ENCODE results near the gene ACOXL. TPM values are rescaled to one million over a fixed set of nuclear protein-coding genes. Genes with fewer than 3 reads are reported as not detected.

The ACOXL gene
- total and polyA plus RNA-seq, 9 of the 15 experiments (the other 6 are each of a cell fraction or from before 2014, with no cell fraction given) = 0.31 to 0.56 TPM; not detected in 7

GRCh38 chr2:110852541-110853263 is 120.3 kb downstream of the ACOXL start (continued):
- TF ChIP-seq, protein P1, sequence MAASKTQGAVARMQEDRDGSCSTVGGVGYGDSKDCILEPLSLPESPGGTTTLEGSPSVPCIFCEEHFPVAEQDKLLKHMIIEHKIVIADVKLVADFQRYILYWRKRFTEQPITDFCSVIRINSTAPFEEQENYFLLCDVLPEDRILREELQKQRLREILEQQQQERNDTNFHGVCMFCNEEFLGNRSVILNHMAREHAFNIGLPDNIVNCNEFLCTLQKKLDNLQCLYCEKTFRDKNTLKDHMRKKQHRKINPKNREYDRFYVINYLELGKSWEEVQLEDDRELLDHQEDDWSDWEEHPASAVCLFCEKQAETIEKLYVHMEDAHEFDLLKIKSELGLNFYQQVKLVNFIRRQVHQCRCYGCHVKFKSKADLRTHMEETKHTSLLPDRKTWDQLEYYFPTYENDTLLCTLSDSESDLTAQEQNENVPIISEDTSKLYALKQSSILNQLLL (CRISPR knock-in tag; IDR thresholded peaks at IDR 0.05; ENCODE audit: borderline replicate concordance) = no peak
- no peak for TF ChIP-seq HDAC6 (IDR thresholded peaks at IDR 0.05; ENCODE audit: low read depth, low read length)
- TF ChIP-seq RFX1 (IDR thresholded peaks at IDR 0.05) = no peak
- TF ChIP-seq, protein P2, sequence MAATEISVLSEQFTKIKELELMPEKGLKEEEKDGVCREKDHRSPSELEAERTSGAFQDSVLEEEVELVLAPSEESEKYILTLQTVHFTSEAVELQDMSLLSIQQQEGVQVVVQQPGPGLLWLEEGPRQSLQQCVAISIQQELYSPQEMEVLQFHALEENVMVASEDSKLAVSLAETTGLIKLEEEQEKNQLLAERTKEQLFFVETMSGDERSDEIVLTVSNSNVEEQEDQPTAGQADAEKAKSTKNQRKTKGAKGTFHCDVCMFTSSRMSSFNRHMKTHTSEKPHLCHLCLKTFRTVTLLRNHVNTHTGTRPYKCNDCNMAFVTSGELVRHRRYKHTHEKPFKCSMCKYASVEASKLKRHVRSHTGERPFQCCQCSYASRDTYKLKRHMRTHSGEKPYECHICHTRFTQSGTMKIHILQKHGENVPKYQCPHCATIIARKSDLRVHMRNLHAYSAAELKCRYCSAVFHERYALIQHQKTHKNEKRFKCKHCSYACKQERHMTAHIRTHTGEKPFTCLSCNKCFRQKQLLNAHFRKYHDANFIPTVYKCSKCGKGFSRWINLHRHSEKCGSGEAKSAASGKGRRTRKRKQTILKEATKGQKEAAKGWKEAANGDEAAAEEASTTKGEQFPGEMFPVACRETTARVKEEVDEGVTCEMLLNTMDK (IDR thresholded peaks at IDR 0.05; ENCODE audit: borderline replicate concordance, insufficient read depth, low read depth, low read length, poor library complexity, severe bottlenecking) = no peak
- no peak for TF ChIP-seq ZNF253 (CRISPR knock-in tag; conservative IDR thresholded peaks at IDR 0.05)
- TF ChIP-seq ZSCAN29 (IDR thresholded peaks at IDR 0.05) = no peak

DNA sequence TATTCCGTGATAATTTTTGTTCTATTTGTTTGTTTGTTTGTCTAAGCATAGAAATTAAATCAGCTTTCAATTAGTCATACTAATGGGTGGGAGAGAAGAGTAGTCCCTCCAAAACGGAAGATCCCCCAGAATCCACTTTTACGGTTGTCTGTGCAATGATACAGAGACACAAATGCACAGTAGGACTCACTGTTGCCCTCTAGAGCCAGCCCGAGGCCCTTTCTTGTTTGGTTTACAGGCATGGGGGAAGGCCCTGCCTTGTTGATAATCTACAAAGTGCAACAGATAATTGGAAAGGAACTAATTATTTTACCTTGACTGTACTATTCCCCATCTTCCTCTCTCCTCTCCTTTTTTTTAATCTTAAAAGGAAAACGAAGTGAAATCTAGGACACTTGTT is 121.1 kb downstream of the ACOXL start:
- FAIRE-seq = no peak
- Histone ChIP-seq H3K9ac (ENCODE audit: insufficient read depth in 1 of 2, low read depth in 2 of 2, low read length in 2 of 2) (no peak overlapping the region), H3K36me3 (ENCODE audit: control insufficient read depth, insufficient read depth, low read length) (no peaks in the 10 kb centered on the region), H3K27ac (ENCODE audit: extremely low read depth, low read depth, low read length) (no peak overlapping the region), H4K20me1 (replicated peaks; ENCODE audit: control insufficient read depth, insufficient read depth, low read length) (no peaks in the 10 kb centered on the region), H3K9me1 (ENCODE audit: control insufficient read depth, insufficient read depth, low read length) (no peaks in the 10 kb centered on the region), H3K4me2 (ENCODE audit: insufficient read depth, low read length) (no peak overlapping the region), H2AFZ (ENCODE audit: low read depth, low read length) (no peak overlapping the region), H3K9me3 (replicated peaks; ENCODE audit: control insufficient read depth, insufficient read depth, low read depth, low read length) (no peaks in the 10 kb centered on the region), H3K79me2 (ENCODE audit: control insufficient read depth, insufficient read depth, low read length) (no peaks in the 10 kb centered on the region), H3K27me3 (ENCODE audit: control insufficient read depth in 2 of 2, insufficient read depth in 2 of 2, low read length in 2 of 2) (peaks cover 18 to 40% of the 10 kb centered on the region in 2 experiments), H3K4me3 (no peak overlapping the region), H3K4me1 (replicated peaks in 1 of 2; ENCODE audit: control insufficient read depth in 2 of 2, insufficient read depth in 2 of 2, low read length in 2 of 2) (no peaks in the 10 kb centered on the region)
- intact Hi-C loops (cut with micrococcal nuclease) = no loop called here
- 0% methylated on average over 4 of the region's 5 CpGs for WGBS (ENCODE audit: insufficient coverage, low coverage, missing lambda C conversion rate)
- CTCF ChIA-PET (ENCODE audit: low intra/inter-chr PET ratio) = interaction anchor here (0.7 kb wide), 1 partner anchor 98 kb away, joined by 3 read pairs; no protein-coding TSS in a partner anchor
- no peak for TF ChIP-seq ZNF316 (IDR thresholded peaks at IDR 0.05)
- TF ChIP-seq RAD21 (CRISPR knock-in tag; conservative IDR thresholded peaks at IDR 0.05 in 1 of 2, IDR thresholded peaks at IDR 0.05 in 1 of 2) = 0 out of 4 replicates have a peak, but pooled peaks of 1 of the 2 experiments have one; percentile 3
- TF ChIP-seq FOXK2 (conservative IDR thresholded peaks at IDR 0.05 in 1 of 2, IDR thresholded peaks at IDR 0.05 in 1 of 2; ENCODE audit: low read depth in 2 of 2) = 0 out of 4 replicates have a peak, but pooled peaks of 1 of the 2 experiments have one; percentile 33
- TF ChIP-seq EZH2 (IDR thresholded peaks at IDR 0.05; ENCODE audit: borderline replicate concordance, low read depth, low read length) = no peak
- TF ChIP-seq, protein P3, sequence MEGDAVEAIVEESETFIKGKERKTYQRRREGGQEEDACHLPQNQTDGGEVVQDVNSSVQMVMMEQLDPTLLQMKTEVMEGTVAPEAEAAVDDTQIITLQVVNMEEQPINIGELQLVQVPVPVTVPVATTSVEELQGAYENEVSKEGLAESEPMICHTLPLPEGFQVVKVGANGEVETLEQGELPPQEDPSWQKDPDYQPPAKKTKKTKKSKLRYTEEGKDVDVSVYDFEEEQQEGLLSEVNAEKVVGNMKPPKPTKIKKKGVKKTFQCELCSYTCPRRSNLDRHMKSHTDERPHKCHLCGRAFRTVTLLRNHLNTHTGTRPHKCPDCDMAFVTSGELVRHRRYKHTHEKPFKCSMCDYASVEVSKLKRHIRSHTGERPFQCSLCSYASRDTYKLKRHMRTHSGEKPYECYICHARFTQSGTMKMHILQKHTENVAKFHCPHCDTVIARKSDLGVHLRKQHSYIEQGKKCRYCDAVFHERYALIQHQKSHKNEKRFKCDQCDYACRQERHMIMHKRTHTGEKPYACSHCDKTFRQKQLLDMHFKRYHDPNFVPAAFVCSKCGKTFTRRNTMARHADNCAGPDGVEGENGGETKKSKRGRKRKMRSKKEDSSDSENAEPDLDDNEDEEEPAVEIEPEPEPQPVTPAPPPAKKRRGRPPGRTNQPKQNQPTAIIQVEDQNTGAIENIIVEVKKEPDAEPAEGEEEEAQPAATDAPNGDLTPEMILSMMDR (IDR thresholded peaks at IDR 0.05 in 2 of 3, conservative IDR thresholded peaks at IDR 0.05 in 1 of 3; ENCODE audit: insufficient read depth in 2 of 3, low read depth in 1 of 3, low read length in 3 of 3) = peak; percentile 64 to 69 (median 67)
- TF ChIP-seq SMC3 (conservative IDR thresholded peaks at IDR 0.05; ENCODE audit: insufficient read depth, low read depth, low read length) = 0 out of 2 replicates have a peak, but pooled peaks have one; percentile 19
- no TSS peak for BruUV-seq (replicated peaks)
- peak; percentile 94 for ATAC-seq
- in situ Hi-C loops (cut with MboI) = no loop called here
- POLR2A ChIA-PET = no interaction called here
- peak; percentile 35 to 45 (median 40) for DNase-seq (ENCODE audit: extremely low read depth in 1 of 4, low spot score in 3 of 4)

Data from K562 (cell line).